ENCODE measurements around the gene BBS2. TPM values are rescaled to one million over a fixed set of nuclear protein-coding genes. Genes with fewer than 3 reads are reported as not detected.

BBS2 gene
- total RNA-seq, 1 donor from 2014 or later, result 25.5 TPM

DNA sequence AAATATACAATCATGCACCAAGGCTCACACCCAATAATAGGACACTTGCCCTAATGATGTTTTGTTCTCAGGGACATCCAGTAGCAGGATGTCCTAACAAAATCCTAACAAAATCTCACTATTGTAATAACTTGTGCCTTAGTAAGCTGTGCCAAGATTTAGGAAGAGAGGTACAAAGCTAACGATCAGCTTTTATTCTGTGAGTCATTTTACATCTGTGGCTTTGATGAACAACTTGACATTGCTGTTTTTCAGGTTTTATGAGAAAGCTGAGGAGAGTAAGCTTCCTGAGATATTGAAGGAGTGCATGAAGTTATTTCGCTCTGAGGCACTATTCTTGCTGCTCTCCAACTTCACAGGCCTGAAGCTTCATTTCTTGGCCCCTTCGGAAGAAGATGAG, 49.6 kb downstream of the BBS2 start:
- Mint-ChIP-seq H3K27ac (no peak overlapping the region), H3K36me3 (ENCODE audit: low read depth) (peaks cover 91% of the 10 kb centered on the region)
- intact Hi-C loops (cut with micrococcal nuclease), result no loop called here

DNA sequence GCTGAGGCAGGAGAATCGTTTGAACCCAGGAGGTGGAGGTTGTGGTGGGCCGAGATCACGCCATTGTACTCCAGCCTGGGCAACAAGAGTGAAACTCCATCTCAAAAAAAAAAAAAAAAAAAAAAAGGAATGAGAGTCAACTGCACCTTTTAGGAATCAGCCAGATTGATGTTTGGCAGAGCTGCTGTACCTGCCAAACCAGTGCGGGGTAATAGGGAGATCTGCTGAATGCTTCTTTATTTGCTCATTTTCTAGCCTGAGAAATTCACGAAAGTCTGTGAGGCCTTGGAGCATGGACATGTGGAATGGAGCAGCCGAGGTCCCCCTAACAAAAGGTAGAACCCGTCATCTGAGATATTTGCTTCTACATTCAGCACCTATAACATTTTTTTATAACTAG, 50.1 kb downstream of the BBS2 start:
- Mint-ChIP-seq H3K4me1 (no peaks in the 10 kb centered on the region), H3K27me3 (no peaks in the 10 kb centered on the region), H3K36me3 (ENCODE audit: low read depth) (peaks cover 87% of the 10 kb centered on the region), H3K9me3 (no peaks in the 10 kb centered on the region), H3K4me3 (no peak overlapping the region), H3K27ac (no peak overlapping the region)
- DNase-seq (no peak), ATAC-seq (ENCODE audit: low read depth) (no peak)
- TF ChIP-seq, protein P1, sequence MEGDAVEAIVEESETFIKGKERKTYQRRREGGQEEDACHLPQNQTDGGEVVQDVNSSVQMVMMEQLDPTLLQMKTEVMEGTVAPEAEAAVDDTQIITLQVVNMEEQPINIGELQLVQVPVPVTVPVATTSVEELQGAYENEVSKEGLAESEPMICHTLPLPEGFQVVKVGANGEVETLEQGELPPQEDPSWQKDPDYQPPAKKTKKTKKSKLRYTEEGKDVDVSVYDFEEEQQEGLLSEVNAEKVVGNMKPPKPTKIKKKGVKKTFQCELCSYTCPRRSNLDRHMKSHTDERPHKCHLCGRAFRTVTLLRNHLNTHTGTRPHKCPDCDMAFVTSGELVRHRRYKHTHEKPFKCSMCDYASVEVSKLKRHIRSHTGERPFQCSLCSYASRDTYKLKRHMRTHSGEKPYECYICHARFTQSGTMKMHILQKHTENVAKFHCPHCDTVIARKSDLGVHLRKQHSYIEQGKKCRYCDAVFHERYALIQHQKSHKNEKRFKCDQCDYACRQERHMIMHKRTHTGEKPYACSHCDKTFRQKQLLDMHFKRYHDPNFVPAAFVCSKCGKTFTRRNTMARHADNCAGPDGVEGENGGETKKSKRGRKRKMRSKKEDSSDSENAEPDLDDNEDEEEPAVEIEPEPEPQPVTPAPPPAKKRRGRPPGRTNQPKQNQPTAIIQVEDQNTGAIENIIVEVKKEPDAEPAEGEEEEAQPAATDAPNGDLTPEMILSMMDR (IDR thresholded peaks at IDR 0.05), result no peak
- ChIA-PET POLR2A (interaction anchor here (0.7 kb wide), 1 partner anchor 356 kb away, joined by 5 read pairs; no protein-coding TSS in a partner anchor), CTCF (no interaction called here)
- intact Hi-C loops (cut with micrococcal nuclease), result no loop called here

More for the DNA sequence above, 49.6 kb downstream of the BBS2 start:
- H3K9me3 Mint-ChIP-seq, result no peaks in the 10 kb centered on the region
- CTCF ChIA-PET, result no interaction called here
- no peak overlapping the region for H3K4me3 Mint-ChIP-seq
- TF ChIP-seq, protein P1 (IDR thresholded peaks at IDR 0.05), result no peak
- POLR2A ChIA-PET, result no interaction called here
- no peaks in the 10 kb centered on the region for H3K27me3 Mint-ChIP-seq
- no peaks in the 10 kb centered on the region for H3K4me1 Mint-ChIP-seq
- DNase-seq (no peak), ATAC-seq (ENCODE audit: low read depth) (no peak)

DNA sequence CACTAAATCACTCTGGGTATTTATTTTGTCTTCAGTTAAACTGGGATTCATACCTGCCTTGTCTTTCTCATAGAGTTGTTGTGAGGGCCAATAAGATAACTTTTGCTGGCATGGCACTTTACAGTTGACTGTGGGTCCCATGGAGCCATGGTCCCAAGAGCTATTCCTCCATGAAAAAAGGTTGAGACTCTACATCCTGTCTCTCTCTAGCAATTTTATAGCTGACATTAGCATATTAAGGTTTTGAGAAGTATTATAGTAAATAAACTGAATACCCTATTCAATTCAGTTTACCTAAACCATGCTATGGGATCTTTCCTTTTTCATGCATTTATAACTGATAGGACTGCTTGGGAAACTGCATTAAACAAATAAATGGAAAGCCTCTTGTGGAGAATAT, 51.0 kb downstream of the BBS2 start:
- Mint-ChIP-seq H3K4me3 (no peak overlapping the region), H3K27me3 (no peaks in the 10 kb centered on the region), H3K27ac (no peak overlapping the region), H3K9me3 (no peaks in the 10 kb centered on the region), H3K4me1 (no peaks in the 10 kb centered on the region), H3K36me3 (ENCODE audit: low read depth) (peaks cover 94% of the 10 kb centered on the region)
- ChIA-PET CTCF (no interaction called here), POLR2A (no interaction called here)
- no peak for ATAC-seq (ENCODE audit: low read depth)
- intact Hi-C loops (cut with micrococcal nuclease), result no loop called here
- TF ChIP-seq, protein P1 (IDR thresholded peaks at IDR 0.05), result no peak
- DNase-seq, result no peak

DNA sequence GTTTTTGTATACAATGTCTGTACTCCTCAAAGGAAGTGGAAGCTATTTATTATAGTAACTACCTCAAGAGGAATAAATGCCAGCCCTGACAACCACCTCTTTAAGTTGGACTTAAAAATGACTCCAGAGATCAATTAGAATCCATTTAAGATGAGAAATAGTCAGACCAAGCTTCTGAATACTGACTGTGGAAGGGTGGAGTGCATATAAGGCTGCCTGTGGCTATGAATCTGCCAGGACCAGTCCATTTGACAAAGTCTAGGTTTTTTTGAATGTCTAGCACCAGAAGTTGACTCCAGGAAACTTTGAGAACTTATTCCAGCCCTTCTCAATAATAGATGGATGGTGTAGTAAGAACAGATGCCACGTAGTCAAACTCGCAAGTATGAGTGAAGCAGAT, 53.5 kb downstream of the BBS2 start:
- no peak for ATAC-seq (ENCODE audit: low read depth)
- Mint-ChIP-seq H3K27ac (no peak overlapping the region), H3K4me3 (no peak overlapping the region), H3K4me1 (no peaks in the 10 kb centered on the region), H3K9me3 (no peaks in the 10 kb centered on the region), H3K27me3 (no peaks in the 10 kb centered on the region), H3K36me3 (ENCODE audit: low read depth) (peaks cover 88% of the 10 kb centered on the region)
- POLR2A ChIA-PET, result no interaction called here
- intact Hi-C loops (cut with micrococcal nuclease), result no loop called here
- DNase-seq, result no peak
- CTCF ChIA-PET, result no interaction called here
- TF ChIP-seq, protein P1 (IDR thresholded peaks at IDR 0.05), result no peak

DNA sequence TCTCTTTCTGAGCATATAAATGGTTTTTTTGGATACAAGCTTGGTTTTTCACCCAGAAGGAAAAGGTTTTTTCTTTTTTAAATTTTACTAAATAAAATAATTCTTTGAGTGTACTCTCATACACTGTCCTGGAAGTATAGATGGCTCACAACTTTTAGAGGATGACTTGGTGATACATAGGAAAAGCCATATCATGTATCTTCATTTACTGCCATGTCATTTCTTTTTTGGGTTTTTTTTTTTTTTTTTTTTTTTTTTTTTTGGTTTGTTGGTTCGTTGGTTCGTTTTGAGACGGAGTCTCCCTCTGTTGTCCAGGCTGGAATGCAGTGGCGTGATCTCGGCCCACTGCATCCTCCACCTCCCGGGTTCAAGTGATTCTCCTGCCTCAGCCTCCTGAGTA, 56.7 kb downstream of the BBS2 start:
- POLR2A ChIA-PET, result interaction anchor here (0.7 kb wide), 1 partner anchor 19 kb away, joined by 4 read pairs; no protein-coding TSS in a partner anchor
- no peaks in the 10 kb centered on the region for H3K27me3 Mint-ChIP-seq
- H3K4me3 Mint-ChIP-seq, result no peak overlapping the region
- no peak for ATAC-seq (ENCODE audit: low read depth)
- DNase-seq, result no peak
- no peak overlapping the region for H3K27ac Mint-ChIP-seq
- TF ChIP-seq, protein P1 (IDR thresholded peaks at IDR 0.05), result no peak
- no peaks in the 10 kb centered on the region for H3K9me3 Mint-ChIP-seq
- no peaks in the 10 kb centered on the region for H3K4me1 Mint-ChIP-seq
- CTCF ChIA-PET, result no interaction called here
- intact Hi-C loops (cut with micrococcal nuclease), result no loop called here
- peaks cover 84% of the 10 kb centered on the region for H3K36me3 Mint-ChIP-seq (ENCODE audit: low read depth)
